ENCODE measurements around the gene CUZD1. TPM values are rescaled to one million over a fixed set of nuclear protein-coding genes. Genes with fewer than 3 reads are reported as not detected.

The CUZD1 gene
- total RNA-seq, 1 donor from 2014 or later, result 0.43 TPM

GRCh38 chr10:122814493-122814892, 31.2 kb downstream of the CUZD1 start:
- Mint-ChIP-seq H3K9me3 (no peaks in the 10 kb centered on the region), H3K36me3 (no peaks in the 10 kb centered on the region), H3K4me1 (no peaks in the 10 kb centered on the region), H3K27ac (no peak overlapping the region), H3K4me3 (no peak overlapping the region), H3K27me3 (ENCODE audit: insufficient read depth, low read depth) (peaks cover 3% of the 10 kb centered on the region)
- no peaks in the 10 kb centered on the region for H3K36me3 ChIP-seq
- H3F3A ChIP-seq (ENCODE audit: low read depth), result no peaks in the 10 kb centered on the region
- no peak overlapping the region for H3K4me3 ChIP-seq
- TF ChIP-seq EZH2 (IDR thresholded peaks at IDR 0.05), result no peak
- no peak for TF ChIP-seq EZH2phosphoT487 (IDR thresholded peaks at IDR 0.05)
- no peak for TF ChIP-seq CTCF (IDR thresholded peaks at IDR 0.05)
- H3K27ac ChIP-seq, result no peak overlapping the region
- no peaks in the 10 kb centered on the region for H3K4me1 ChIP-seq
- no peaks in the 10 kb centered on the region for H3K9me3 ChIP-seq (ENCODE audit: low read depth)
- H3K9ac ChIP-seq, result no peak overlapping the region
- no peak overlapping the region for H3K4me2 ChIP-seq
- no peaks in the 10 kb centered on the region for H3K79me2 ChIP-seq (ENCODE audit: low read depth)
- DNase-seq (ENCODE audit: low spot score), result no peak
- H4K20me1 ChIP-seq (ENCODE audit: low read depth), result no peaks in the 10 kb centered on the region
- no peak overlapping the region for H2AFZ ChIP-seq (replicated peaks)
- no peaks in the 10 kb centered on the region for H3K27me3 ChIP-seq

- H3K9ac ChIP-seq, result no peak overlapping the region
- H3K4me1 ChIP-seq, result no peaks in the 10 kb centered on the region
- Mint-ChIP-seq H3K27me3 (ENCODE audit: insufficient read depth, low read depth) (peaks cover 3% of the 10 kb centered on the region), H3K27ac (no peak overlapping the region), H3K4me1 (no peaks in the 10 kb centered on the region), H3K36me3 (no peaks in the 10 kb centered on the region), H3K4me3 (no peak overlapping the region), H3K9me3 (no peaks in the 10 kb centered on the region)
- H3F3A ChIP-seq (ENCODE audit: low read depth), result no peaks in the 10 kb centered on the region
- H3K9me3 ChIP-seq (ENCODE audit: low read depth), result no peaks in the 10 kb centered on the region
- no peaks in the 10 kb centered on the region for H3K79me2 ChIP-seq (ENCODE audit: low read depth)
- no peak overlapping the region for H3K4me3 ChIP-seq
- H4K20me1 ChIP-seq (ENCODE audit: low read depth), result no peaks in the 10 kb centered on the region
- H3K4me2 ChIP-seq, result no peak overlapping the region
- DNase-seq (ENCODE audit: low spot score), result no peak
- H3K27ac ChIP-seq, result no peak overlapping the region
- TF ChIP-seq EZH2phosphoT487 (IDR thresholded peaks at IDR 0.05) (no peak), EZH2 (IDR thresholded peaks at IDR 0.05) (no peak), CTCF (IDR thresholded peaks at IDR 0.05) (no peak)
- H3K27me3 ChIP-seq, result no peaks in the 10 kb centered on the region
- H2AFZ ChIP-seq (replicated peaks), result no peak overlapping the region
- no peaks in the 10 kb centered on the region for H3K36me3 ChIP-seq
Observed at GRCh38 chr10:122812751-122813150, 32.9 kb downstream of the CUZD1 start.

- no peak overlapping the region for H3K27ac Mint-ChIP-seq
Observed at GRCh38 chr10:122802282-122802681, 43.4 kb downstream of the CUZD1 start.

More at GRCh38 chr10:122802282-122802681, 43.4 kb downstream of the CUZD1 start:
- H3F3A ChIP-seq (ENCODE audit: low read depth), result no peaks in the 10 kb centered on the region
- H3K36me3 ChIP-seq, result no peaks in the 10 kb centered on the region
- H3K4me1 ChIP-seq, result no peaks in the 10 kb centered on the region
- no peak for TF ChIP-seq CTCF (IDR thresholded peaks at IDR 0.05)
- no peak for TF ChIP-seq EZH2phosphoT487 (IDR thresholded peaks at IDR 0.05)
- TF ChIP-seq EZH2 (IDR thresholded peaks at IDR 0.05), result no peak
- Mint-ChIP-seq H3K36me3 (no peaks in the 10 kb centered on the region), H3K27me3 (ENCODE audit: insufficient read depth, low read depth) (peaks cover 5% of the 10 kb centered on the region), H3K9me3 (no peaks in the 10 kb centered on the region), H3K4me1 (no peaks in the 10 kb centered on the region), H3K4me3 (no peak overlapping the region)
- H3K27ac ChIP-seq, result no peak overlapping the region
- no peak overlapping the region for H2AFZ ChIP-seq (replicated peaks)
- DNase-seq (ENCODE audit: low spot score), result no peak
- H4K20me1 ChIP-seq (ENCODE audit: low read depth), result no peaks in the 10 kb centered on the region
- H3K4me2 ChIP-seq, result no peak overlapping the region
- H3K27me3 ChIP-seq, result no peaks in the 10 kb centered on the region
- H3K9me3 ChIP-seq (ENCODE audit: low read depth), result no peaks in the 10 kb centered on the region
- no peaks in the 10 kb centered on the region for H3K79me2 ChIP-seq (ENCODE audit: low read depth)
- no peak overlapping the region for H3K9ac ChIP-seq
- H3K4me3 ChIP-seq, result no peak overlapping the region
